Measurements from ENCODE around the gene TMEM14B.
A peak's percentile ranks its signal among the peaks of the same experiment; 100 is the strongest.
"Not testable (repeated sequence)": the region's sequence is repeated elsewhere in the genome, so short reads cannot be mapped to it uniquely, and the experiment has no call there.

TMEM14B gene

GRCh38 chr6:10747251-10747972 is at the start of gene TMEM14B:
Gene TMEM14B (plus strand): TSS chr6:10747805. CDS start chr6:10749246, 1,441 bp downstream.
- peak; percentile 94 to 98 for DNase-seq

- DNase-seq = no peak
Observed at GRCh38 chr6:10713962-10714361, 33.6 kb upstream of the TMEM14B start.

GRCh38 chr6:10719296-10719963 is 28.2 kb upstream of the TMEM14B start:
- DNase-seq = no peak

GRCh38 chr6:10719964-10720264 is 27.7 kb upstream of the TMEM14B start:
- DNase-seq = no peak

GRCh38 chr6:10720265-10720959 is 27.2 kb upstream of the TMEM14B start:
- DNase-seq = no peak

DNA sequence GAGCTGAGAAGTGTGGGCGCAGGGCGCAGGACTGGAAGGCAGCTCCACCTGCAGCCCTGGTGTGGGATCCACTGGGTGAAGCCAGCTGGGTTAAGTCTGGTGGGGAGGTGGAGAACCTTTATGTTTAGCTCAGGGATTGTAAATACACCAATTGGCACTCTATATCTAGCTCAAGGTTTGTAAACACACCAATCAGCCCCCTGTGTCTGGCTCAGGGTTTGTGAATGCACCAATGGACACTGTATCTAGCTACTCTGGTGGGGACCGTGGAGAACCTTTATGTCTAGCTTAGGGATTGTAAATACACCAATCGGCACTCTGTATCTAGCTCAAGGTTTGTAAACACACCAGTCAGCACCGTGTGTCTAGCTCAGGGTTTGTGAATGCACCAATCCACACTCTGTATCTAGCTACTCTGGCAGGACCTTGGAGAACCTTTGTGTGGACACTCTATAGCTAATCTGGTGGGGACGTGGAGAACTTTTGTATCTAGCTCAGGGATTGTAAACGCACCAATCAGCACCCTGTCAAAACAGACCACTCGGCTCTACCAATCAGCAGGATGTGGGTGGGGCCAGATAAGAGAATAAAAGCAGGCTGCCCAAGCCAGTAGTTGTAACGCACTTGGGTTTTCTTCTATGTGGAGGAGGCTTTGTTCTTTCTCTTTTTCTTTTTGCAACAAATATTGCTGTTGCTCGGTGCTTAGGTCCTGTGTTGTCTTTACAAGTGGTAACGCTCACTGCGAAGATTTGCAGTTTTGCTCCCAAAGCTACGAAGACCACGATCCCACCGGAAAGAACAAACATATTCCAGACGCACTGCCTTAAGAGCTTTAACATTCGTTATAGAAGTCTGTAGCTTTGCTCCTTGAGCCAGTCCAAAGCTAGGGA is 26.4 kb upstream of the TMEM14B start:
- not testable (repeated sequence) for DNase-seq

- no peak for DNase-seq
Observed at GRCh38 chr6:10721850-10722569, 25.6 kb upstream of the TMEM14B start.

DNA sequence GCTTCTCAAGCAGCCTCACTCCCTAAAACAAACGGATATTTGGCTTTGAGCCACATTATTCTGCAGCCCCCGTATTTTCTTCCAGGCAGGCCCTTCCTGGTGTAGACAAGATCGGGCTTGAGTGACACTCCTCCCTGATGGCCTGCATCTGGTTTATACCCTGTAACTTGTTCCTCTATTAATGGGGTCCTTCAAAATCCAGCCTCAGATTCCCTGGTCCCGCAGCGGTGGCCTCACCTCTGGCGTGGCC is 25.1 kb upstream of the TMEM14B start:
- no peak for DNase-seq

GRCh38 chr6:10722820-10723566 is 24.6 kb upstream of the TMEM14B start, which contains the start of gene TMEM14C:
Gene TMEM14C (plus strand): TSS chr6:10723070. CDS start chr6:10724614, 1,544 bp downstream.
- peak; percentile 89 to 99 for DNase-seq

DNA sequence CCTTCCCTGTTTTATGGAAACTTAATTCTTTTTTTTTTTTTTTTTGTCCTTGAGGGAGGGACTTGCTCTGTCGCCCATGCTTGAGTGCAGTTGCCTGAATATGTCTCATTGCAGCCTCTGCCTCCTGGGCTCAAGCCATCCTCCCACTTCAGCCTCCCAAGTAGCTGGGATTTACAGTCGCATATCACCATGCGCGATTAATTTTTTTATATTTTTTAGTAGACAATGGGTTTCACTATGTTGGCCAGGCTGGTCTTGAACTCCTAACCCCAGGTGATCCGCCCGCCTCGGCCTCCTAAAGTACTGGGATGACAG is 24.1 kb upstream of the TMEM14B start:
- no peak for DNase-seq

- no peak for DNase-seq
Observed at GRCh38 chr6:10725044-10725443, 22.6 kb upstream of the TMEM14B start.

DNA sequence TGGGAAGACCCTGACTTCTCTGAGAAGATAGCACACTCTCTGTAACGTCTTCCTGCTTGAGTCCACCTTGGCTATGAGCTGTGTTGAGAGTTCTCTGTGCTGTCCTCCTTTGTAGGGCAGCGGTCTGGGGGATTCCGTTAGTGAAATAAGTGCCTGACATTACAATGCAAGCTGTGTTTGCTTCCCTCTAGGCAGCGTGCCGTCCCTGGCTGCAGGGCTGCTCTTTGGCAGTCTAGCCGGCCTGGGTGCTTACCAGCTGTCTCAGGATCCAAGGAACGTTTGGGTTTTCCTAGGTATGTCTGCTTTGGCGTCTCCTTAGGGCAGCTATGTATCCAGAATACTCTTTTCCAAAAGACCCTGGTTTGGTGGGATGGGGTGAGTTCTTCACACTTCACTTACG is 21.9 kb upstream of the TMEM14B start:
- DNase-seq = no peak

DNA sequence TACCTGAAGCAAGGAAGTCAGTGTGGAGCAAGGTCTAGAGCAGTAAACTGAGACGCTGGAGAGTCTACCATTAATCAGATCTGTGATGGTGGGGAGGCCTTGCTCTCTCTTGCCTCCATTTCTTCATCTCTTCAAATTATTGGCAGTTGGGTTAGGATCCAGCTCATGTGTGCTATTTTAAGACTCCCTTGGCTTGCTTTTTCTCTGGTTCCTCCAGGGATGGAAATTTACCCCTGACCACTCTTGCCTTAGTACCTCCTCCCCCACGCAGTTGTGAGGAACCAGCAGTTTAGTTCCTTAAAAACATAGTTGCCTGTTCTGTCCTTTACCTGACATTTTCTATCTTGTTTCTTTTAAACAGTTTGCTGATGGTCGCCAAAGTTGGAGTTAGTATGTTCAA is 17.4 kb upstream of the TMEM14B start:
- DNase-seq = no peak

- no peak for DNase-seq
Observed at GRCh38 chr6:10733151-10733715, 14.4 kb upstream of the TMEM14B start.

DNA sequence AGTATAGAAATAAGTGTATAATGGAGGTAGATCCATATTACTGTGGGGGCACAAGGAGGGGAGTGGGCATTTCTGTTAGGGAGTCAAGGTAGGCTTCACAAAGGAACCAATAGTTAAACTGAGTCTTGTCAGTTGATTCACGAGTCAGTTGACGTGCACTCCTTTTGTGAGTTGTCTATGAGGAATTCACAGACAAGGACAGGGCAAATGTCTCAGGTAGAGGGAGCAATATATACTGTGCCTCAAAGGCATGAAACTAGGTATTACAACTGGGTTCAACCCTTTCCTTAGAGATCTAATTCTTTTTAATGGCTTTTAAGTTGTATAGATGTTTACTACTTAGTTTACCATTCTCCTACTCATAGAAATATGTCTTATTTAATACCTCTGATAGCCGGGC is 13.7 kb upstream of the TMEM14B start:
- DNase-seq = no peak

- DNase-seq = no peak
Observed at GRCh38 chr6:10736731-10737130, 10.9 kb upstream of the TMEM14B start.

DNA sequence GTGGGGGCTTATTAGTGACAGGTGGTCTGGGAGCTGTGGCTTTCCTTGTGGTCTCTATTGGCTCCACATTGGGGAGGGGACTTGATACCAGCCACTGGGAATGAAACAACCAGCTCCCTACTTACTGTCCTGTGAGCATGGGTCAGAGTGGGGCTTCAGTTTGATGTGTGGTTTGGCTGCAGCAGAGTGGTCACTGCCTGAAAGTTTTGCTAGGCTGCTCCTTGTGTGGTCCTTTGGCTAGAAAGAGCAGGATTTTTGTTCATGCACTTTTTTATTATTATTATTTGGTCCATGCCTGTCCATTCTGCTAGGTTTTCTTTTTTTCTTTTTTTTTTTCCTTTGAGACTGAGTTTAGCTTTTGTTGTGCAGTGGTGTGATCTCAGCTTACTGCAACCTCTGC is 7.5 kb upstream of the TMEM14B start:
- DNase-seq = no peak

DNA sequence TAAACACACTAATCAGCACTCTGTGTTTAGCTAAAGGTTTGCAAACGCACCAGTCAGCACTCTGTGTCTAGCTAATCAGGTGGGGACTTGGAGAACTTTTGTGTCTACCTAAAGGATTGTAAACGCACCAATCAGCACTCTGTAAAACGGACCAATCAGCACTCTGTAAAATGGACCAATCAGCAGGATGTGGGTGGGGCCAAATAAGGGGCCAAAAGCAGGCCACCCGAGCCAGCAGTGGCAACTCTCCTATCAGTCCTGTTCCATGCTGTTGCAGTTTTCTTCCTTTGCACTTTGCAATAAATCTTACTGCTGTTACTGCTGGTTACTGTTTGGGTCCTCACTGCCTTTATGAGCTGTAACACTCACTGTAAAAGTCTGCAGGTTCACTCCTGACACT is 6.0 kb upstream of the TMEM14B start:
- not testable (repeated sequence) for DNase-seq

- DNase-seq = no peak
Observed at GRCh38 chr6:10742251-10742650, 5.4 kb upstream of the TMEM14B start.

DNA sequence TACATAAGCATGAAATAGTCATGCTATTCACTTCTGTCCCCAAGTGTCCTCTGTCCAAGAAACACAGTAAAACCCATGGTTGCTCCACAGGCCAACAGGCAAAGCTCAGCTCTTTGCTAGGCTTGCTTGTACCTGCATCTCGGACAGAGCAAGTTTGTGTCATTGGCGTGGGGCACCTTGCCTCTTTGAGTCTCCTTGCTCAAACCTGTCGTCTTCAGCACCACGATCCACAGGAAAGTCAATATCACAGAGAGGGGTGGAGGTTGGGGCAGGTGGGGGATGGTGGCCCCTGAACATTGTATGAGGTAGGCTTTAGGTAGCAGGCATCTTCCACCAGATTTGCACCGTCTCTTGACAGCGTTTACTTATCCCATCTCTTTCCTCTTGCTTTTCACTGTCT is 4.1 kb upstream of the TMEM14B start:
- DNase-seq = no peak

GRCh38 chr6:10745116-10745515 is 2.5 kb upstream of the TMEM14B start:
- DNase-seq = no peak

DNA sequence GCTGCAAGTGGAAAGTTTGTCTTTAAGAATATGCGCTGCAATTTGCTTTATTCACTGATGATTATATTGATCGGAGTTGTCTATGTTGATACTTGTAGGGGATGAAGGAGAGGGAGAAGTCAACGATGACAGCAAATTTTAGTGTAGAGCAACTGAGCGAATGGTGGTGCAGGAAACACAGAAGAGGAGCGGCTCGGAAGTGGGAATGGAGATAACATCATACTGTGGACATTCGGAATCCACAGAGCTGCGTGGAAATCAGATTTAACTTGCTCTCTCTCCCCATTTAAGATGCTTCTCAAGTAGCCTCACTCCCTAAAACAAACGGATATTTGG is 722 bp upstream of the TMEM14B start:
- no peak for DNase-seq
